NCI-H1930 (cell line): ENCODE data around the gene RASGEF1C.
A peak's percentile ranks its signal among the peaks of the same experiment; 100 is the strongest.
"Not testable (repeated sequence)": the region's sequence is repeated elsewhere in the genome, so short reads cannot be mapped to it uniquely, and the experiment has no call there.

ENCODE experiments used
- DNase-seq, 2 experiments: peaks; one replicate each; lab custom pipeline; 2025; lab: John Stamatoyannopoulos, UW

Gene RASGEF1C

DNA sequence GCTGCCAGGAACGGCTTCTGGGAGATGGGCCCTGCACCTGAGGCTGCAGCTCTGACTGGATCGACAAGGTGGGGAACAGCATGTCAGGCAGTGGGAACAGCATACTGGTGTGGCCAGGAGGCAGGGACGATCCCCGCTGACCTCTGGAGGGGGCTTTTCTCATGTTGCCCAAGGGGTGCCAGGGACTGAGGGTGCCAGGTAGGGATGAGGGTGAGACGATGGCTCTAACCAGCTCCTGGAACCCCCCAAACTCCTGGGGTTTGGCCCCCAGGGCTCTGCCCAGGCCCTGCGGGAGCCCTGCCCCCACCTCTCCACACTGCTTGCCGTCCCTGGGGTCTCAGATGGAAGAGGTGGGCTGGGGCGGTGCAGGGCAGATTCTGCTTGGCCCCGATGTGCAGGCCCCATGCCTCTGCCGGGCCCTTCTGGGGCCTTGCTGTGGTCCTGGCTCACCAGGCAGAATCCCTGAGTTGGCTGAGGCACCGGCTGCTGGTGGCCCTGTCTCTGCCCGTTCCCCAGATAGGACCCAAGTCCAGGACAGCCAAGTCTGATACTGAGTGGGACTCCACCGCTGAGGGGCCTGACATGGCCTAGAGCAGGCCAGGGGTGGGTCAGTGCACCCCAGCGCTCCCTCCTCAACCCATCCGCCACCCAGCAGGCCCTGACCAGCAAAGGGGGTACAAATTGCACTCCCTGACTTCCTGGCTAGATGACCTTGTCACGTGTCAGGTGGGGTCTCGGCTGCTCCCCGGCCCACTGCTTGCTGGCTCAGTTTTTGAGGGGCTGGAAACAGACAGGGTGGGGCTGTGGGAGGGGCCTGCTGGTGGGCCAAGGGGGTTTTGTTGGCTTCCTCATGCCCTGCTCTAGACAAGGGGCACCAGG, 109.0 kb downstream of the RASGEF1C start:
- no peak for DNase-seq

DNA sequence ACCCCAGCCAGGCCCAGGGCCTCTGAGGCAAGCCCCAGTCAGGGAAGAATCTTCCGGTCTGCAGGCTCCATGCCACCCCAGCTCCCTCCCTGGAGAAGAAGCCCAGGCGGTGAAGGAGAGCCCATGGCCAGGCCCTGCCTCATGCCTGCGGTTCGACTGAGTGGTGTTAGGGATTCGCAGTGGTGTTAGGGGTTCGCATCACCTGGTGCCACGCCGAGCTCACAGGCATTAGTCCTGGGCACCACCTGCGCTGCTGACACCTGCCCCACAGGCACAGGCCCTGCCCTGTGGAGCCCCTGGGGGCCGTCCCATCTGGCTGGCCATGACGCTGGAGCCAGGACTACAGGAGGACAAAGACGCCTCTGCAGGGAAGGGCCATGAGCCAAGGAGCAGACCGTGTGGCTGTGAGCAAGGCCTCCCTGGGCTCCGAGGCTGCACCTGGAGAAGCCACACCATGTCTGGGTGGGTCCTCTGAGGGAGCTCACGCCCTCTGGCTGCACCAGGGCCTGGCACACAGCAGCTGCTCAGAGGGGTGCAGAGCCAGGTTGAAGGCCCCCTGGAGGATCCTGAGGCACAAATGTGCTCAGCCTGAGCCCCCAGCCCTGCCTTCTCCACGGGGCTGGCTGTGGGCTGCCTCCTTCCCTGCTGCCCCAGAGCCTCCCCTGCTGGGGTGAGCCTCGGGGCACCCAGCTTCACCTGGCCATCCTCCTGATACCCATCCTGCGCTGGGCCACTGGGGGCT, 109.8 kb downstream of the RASGEF1C start:
- no peak for DNase-seq

DNA sequence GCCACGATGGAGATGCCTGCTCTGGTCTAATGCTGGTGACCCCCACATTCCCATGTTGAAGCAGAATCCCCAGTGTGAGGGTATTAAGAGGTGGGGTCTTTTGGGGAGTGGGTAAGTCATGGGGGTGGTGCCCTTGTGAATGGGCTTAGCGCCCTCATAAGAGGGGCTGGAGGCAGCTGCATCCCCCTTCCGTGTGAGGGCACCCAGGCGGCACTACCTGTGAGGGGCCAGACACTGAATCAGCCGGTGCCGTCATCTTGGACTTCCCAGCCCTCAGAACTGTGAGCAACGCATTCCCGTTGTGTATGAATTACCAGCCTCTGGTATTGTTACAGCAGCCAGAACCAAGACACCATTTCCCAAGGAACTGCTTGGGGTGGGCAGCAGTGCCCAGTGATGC, 110.5 kb downstream of the RASGEF1C start:
- DNase-seq = no peak

DNA sequence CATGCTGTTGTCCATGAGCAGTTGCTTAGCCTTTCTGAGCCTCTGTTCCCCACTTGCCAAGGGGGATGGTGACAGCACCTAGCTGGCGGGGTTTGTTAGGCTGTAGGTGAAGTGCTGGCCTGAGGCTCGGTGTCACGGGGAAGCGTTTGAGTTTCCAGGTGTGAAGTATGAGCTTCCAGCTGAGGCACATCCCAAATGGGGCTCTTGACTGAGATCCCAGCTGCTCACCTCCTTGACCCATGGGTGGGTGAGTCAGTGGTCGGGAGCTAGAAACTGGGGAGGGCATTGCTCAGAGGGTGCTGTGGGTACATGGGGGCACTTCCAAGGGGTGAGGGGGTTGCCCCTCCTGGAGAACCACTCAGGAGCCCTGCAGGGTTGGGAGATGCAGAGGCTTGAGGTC, 111.1 kb downstream of the RASGEF1C start:
- no peak for DNase-seq

DNA sequence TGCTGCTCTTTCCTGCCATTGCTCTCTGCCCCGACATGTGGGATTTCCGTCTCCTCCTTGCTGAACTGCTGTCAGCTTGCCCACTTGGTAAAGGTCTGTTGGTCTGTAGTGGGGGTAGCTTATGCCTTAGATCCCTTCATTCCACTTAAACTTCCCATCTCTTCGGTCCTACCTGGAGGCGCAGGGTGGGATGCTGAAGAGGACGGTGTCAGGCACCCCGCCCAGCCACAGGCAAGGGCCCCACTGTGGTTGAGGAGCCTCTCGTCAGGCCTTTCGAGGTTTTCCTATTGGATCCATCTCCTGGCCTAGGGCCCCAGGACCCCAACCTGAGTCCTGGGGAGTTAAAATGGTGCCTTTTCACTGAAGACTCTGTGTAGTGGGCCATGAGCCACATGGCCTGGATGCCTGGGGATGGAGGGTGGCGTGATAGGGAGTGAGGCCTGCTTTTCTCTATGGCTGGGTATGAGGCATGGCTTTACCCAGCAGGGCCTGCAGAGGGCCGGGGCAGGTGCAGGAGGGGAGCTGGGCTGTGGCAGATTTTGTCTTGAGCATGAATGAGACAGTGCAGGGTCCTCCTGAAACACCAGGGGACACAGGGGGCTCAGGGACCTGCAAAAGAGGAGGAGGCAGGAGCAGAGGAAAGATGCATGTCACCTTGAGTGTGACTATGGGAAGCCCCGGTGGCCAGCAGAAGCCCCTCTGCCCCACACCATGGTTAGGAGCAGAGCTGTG, 111.7 kb downstream of the RASGEF1C start:
- DNase-seq = no peak

DNA sequence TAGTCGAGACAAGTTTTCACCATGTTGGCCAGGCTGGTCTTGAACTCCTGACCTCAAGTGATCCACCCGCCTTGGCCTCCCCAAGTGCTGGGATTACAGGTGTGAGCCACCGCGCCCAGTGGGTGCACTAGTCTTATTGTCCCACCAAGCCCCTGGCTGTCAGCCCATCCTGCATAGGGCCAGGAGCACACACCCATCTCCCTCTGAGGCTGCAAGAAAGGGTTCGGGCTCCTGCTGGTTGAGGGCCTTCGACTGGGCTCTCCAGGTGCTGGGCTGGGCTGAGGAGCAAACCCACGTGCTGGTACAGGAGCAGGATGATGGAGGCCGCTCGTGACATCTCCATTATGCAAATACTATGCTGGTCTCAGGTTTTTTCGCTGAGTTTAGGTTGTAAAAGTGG, 112.4 kb downstream of the RASGEF1C start:
- DNase-seq = no peak

DNA sequence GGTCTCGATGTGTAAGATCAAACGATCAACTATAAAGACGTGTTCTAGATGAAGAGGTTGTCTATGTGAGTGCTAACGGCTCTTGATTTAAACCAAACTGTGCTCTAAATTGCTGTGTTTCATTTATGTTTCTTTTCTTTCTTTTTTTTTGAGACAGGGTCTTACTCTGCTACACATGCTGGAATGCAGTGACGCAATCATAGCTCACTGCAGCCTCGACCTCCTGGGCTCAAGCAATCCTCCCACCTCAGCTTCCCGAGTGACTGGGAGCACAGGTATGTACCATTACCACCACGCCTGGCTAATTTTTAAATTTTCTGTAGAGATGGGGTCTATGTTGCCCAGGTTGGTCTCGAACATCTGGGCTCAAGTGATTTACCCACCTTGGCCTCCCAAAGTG, 113.5 kb downstream of the RASGEF1C start:
- DNase-seq = no peak

DNA sequence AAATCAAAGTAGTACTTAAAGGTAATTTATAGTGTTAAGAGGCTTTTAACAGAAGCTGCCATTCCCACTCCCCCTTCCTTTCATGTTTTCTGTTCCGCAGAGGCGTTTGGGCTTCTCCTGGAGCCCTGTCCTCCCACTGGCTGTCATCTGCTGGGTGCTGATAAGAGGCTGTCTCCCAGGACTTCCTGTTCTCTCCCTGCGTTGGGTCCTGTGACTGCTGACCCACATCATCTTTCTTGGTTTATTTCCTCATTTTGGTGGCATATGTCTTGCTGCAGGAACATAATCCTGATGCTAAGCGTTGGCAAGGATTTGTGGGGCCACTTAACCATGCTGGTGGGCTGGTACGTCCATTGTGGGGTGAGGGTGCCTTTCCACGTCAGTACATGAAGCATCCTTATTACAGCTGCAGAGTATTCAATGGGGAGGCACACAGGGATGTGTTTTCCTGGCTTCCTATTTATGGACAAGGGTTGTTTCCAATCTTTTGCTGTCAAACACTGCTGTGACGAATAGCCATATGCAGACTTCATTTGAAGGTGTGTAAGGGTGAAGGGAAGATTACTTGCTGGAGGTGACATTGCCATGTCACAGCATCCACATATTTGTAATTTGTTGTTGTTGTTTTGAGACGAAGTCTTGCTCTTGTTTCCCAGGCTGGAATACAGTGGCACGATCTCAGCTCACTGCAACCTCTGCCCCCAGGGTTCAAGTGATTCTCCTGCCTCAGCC, 115.2 kb downstream of the RASGEF1C start:
- DNase-seq = no peak

DNA sequence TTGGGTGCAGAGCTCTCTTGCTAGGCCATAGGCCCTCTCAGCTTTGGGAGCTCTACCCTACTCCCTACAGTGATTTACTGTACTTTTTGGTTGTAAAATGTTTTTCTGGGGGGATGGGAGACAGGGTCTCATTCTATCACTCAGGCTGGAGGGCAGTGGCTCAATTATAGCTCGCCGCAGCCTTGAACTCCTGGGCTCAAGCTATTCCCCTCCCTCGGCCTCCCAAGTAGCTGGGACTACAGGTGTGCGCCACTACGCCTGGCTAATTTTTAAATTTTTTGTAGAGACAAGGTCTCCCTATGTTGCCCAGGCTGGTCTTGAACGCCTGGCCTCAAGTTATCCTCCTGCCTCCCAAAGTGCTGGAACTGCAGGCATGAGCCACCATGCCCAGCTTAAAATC, 115.8 kb downstream of the RASGEF1C start:
- DNase-seq = no peak

DNA sequence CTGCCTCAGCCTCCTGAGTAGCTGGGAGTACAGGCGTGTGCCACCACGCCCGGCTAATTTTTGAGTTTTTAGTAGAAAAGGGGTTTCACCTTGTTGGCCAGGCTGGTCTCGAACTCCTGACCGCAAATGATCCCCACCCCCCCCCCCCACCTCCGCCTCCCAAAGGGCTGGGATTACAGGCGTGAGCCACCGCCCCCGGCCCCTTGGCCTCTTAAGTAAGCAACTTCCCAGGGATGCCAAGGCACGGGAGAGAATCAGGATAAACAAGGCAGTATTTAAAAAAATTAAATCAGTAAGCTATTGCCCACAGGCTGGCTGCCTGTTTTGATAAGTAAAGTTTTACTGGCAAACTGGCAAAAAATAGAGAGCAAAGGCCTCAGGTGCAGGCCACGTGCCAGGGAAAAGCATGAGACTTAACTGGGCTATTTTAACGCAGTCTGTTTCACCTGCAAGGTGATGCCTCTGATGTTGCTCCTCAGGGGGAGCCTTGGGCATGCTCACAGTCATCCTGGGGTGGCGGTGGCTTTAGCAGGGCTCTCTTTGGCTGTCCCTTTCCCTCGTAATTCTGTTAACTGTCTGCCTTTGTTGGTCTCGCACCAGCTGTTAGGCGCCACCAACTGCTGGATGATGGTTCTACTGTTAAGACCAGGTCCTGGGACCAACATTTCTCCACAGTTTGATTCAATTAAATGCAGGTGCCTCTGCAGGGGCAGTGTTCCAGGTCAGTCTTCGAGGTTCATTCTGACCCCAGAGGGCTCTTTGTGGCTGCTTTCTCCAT, 118.1 kb downstream of the RASGEF1C start:
- DNase-seq = peak; percentile 27 to 40

DNA sequence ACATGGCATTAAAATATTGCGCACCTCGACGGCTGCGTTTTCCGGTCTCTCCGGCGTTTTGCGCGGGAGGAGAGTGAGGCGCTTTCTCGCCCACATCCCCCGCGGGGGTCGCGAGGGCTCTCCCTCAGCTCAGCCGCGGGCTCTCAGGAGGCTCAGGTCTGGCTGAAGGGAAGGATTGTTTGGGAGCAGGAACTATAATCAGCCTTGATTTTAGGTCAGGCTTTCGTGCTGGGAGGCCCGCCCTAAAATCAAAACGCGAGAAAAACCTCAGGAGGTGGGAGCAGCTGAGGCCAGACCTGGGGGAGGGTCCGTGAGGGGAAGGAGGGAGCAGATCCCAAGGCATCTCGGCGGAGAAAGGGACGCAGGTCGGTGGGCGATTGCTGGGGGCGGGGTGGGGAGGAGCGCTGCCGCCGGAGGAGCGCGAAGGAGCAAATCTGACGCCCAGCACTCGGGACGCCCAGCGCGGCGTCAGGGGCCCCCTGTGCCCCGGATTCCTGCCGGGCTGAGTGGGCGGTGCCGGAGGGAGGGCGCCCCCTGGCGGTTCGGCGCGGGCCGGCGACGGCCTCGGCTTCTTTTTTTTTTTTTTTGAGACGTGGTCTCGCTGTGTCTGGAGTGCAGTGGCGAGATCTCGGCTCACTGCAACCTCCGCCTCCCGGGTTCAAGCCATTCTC, 118.8 kb downstream of the RASGEF1C start:
- peak; percentile 53 to 65 for DNase-seq

DNA sequence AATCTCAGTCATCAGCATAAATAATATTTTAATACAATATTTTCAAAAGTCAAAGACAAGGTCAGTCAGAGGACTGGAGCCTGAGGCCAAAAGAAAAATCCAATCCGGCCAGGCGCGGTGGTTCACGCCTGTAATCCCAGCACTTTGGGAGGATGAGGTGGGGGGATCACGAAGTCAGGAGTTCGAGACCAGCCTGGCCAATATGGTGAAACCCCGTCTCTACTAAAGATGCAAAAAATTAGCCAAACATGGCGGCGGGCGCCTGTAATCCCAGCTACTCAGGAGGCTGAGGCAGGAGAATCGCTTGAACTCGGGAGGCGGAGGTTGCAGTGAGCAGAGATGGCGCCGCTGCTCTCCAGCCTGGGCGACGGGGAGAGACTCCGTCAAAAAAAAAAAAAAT, 119.4 kb downstream of the RASGEF1C start:
- not testable (repeated sequence) for DNase-seq

DNA sequence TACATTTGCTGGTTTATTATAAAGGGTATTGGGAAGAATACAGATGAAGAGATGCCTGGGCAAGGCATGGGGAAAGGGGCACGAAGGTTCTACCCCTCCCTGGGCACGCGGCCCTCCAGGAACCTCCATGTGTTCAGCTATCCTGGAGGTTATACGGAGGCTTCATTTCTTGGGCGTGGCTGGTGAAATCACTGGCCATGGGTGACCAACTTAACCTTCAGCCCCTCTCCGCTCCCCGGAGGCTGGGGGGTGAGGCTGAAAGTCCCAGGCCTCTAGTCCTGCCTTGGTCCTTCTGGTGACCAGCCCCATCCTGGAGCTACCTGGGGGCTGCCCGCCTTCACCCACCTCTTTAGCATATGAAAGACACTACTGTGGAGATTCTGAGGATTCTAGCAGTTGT, 120.5 kb downstream of the RASGEF1C start:
- DNase-seq = no peak

DNA sequence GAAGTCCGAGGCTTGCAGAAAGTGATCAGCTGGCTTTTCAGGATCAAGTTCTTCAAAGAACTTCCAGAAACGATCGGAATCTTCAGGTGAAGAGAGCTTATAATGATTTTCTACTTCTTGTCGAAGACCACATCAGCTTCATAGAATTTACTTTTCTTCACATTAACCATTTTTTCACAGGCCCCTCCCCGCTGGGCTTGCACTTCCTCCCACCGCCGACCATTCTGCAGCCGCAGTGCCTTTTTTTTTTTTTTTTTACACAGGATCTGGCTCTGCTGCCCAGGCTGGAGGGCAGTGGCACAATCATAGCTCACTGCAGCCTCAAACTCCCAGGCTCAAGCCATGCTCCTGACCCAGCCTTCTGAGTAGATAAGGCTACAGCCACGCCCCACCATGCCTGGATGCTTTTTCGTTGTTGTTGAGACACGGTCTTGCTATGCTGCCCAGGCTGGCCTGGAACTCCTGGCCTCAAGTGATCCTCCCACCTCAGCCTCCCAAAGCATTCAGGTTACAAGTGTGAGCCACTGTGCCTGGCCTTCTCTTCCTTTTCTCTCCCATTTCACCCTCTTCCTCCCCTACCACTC, 122.1 kb downstream of the RASGEF1C start:
- no peak for DNase-seq

DNA sequence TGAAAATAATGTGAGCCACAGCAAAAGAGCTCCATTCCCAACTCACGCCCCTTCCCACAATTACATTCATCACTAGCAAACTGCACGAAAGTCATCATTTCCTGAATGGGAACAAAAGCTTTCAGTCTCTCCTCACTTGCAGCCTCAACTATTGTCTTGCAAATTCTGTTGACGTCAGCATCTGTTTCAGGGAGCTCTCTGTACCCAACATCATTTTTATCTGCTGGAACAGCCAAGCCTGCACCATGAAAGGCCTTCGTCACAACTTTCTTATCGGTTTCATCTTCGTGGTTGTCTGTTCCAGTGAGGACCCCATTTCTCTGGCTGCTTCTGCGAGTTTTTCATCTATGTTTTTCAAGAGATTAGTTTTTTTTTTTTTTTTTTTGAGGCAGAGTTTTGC, 123.2 kb downstream of the RASGEF1C start:
- no peak for DNase-seq

DNA sequence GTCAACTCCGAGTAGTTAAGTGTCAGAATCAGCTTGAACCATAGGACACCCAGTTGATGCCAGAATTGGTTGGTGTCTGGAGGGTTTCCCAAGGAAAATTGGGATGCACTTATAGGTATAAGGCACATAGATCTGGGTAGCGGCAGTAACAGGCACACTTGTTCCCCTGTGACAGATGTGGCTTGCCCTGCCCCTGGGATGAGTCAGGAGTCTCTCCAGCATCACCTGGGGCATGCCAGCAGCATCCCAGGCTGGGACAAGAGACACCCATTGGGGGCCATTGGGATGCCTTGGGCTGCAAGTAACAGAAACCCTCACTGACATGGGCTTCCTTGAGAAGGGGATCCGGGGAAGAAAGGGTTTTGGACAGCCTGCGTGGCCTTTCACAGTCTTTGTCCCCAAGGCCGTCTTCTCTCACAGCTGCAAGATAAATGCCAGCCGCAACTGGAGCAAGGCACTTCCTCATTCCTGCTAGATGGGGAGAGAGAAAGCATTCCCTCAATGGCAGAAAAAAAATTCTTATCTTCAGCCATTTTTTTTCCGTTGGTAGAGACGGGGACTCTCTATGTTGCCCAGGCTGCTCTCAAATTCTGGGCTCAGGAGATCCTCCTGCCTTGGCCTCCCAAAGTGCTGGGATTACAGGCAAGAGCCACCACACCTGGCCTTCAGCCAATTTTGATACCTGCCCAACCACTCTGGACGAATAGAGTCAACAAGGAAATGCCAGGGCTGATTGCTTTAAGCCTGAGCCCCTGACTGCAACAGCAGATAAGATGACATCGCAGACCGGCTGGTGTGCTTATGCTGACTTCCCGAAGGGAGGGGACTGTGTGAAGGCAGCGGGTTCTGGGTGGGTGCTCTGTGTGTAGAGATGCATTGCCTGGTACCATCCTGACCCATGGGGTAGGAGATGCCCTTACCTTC, 124.1 kb downstream of the RASGEF1C start:
- no peak for DNase-seq

DNA sequence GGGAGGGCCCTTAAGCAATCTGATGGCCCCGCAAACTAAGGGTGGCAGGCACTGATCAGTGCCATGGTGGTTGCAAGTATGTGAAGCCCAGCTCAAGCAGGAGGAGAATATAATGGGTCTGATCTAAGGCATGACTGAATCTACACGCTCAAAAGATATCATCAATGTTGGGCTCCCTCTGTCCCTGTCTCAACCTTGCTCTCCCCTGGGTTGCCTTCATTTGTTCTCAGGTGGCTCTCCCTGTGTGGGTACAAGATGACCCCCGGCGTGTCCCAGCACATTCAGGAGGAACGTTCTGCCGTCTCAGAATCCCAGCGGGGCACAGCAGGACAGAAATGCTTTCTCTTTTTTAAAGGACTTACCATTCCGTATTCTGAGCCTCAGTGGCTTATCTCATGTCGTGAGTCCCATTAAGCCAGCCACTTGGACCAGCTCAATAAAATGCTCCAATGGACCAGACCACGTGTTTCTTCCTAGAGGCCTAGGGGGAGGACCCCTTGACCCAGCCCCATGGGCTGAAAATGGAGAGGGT, 125.4 kb downstream of the RASGEF1C start:
- no peak for DNase-seq

DNA sequence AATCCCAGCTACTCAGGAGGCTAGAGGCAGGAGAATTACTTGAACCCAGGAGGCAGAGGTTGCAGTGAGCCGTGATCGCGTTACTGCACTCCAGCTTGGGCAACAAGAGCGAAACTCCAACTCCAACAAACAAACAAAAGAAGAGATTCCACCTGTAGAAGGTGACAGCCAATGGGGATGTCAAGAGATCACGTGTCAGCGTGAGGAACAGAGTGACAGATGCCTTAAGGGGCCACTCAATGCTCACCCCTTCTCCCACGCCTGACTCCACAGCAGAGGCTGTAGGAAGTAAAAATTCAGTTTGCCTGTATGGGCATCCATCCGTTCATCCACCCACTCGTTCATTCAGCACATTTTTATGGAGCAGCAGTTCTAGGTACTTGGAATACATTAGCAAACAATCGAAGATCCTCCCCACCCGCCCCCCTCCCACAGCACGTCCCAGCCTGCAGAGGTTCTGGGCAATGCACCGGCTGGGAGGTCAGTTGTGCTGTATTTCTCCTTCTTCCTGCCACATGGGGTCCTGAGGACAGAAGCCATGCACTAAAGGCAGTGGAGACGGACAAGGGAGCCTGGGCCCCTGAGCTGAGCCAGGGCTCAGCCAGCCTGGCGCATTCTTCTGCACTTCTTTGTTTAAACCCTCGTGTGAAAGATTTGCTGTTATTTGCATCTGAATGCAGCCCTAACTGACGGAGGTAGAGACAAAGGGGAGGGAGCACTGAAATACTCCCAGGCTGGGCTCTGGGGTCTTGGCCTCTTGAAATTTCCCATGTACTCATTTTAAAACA, 126.2 kb downstream of the RASGEF1C start:
- no peak for DNase-seq
